Measurements from ENCODE around the gene ALK.

The ALK gene

DNA sequence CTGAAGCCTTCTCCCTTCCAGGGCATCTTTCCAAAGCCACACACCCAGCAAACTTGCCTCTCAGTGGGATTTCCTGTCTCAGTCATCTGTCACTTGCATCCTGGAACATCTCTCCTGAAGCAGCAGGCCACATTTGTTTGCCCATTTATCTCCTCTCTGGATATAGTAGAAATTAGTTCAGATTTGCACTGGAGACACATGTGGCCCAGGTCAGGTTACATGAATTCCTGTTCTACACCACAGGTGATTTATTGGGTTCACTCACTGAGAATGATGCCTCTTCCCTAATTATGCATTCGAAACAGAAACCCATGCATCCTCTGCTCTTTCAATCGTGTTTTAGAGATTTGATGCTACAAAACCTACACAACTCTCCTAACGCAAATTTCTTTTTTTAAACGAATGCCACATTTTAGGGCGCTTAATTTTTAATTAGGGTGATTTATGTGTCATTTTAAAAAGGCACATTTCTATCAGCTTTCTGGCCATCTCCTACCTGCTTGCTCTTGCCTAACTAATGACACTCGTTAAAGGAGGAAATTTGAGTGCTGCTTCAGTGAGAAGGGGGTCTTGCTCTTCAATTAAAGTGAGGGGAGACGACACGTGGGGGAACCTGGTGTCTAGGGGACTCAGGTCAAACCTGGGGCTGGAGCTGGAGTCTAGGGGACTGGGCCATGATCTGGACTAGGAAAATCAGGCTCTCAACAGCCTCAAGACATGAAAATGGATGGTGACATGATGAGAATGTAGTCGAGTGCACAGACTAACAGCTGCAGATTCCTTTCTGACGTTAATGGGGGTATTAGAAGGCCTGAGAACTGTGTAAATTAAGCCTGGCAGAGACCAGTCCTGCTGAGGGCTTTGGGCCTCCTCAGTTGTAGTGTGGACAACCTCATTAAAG lies 584.8 kb downstream of the ALK start:
- no peak for TF ChIP-seq ZFX (IDR thresholded peaks at IDR 0.05)
- TF ChIP-seq, protein P1, sequence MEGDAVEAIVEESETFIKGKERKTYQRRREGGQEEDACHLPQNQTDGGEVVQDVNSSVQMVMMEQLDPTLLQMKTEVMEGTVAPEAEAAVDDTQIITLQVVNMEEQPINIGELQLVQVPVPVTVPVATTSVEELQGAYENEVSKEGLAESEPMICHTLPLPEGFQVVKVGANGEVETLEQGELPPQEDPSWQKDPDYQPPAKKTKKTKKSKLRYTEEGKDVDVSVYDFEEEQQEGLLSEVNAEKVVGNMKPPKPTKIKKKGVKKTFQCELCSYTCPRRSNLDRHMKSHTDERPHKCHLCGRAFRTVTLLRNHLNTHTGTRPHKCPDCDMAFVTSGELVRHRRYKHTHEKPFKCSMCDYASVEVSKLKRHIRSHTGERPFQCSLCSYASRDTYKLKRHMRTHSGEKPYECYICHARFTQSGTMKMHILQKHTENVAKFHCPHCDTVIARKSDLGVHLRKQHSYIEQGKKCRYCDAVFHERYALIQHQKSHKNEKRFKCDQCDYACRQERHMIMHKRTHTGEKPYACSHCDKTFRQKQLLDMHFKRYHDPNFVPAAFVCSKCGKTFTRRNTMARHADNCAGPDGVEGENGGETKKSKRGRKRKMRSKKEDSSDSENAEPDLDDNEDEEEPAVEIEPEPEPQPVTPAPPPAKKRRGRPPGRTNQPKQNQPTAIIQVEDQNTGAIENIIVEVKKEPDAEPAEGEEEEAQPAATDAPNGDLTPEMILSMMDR (conservative IDR thresholded peaks at IDR 0.05), result no peak
- H3K27ac ChIP-seq, result no peak overlapping the region

DNA sequence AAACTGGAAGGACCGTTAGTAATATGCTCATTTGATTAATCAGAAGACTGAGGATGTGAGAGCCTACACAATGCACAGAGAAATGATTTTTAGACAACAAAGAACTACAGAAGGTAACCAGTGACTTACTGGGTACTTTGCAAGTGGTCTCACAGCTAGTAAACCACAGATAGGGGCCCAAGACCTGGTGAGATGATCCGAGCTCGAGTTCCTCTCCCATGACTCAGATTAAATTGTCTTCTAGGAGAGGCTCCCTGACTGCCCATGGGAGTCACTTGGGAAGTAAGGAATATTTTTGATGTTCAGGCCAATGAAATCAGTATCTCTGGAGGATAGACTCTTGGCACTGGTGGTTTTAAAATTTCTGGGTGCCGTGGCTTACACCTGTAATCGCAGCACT lies 586.0 kb downstream of the ALK start:
- TF ChIP-seq ZFX (IDR thresholded peaks at IDR 0.05), result no peak
- TF ChIP-seq, protein P1 (conservative IDR thresholded peaks at IDR 0.05), result no peak
- no peak overlapping the region for H3K27ac ChIP-seq

DNA sequence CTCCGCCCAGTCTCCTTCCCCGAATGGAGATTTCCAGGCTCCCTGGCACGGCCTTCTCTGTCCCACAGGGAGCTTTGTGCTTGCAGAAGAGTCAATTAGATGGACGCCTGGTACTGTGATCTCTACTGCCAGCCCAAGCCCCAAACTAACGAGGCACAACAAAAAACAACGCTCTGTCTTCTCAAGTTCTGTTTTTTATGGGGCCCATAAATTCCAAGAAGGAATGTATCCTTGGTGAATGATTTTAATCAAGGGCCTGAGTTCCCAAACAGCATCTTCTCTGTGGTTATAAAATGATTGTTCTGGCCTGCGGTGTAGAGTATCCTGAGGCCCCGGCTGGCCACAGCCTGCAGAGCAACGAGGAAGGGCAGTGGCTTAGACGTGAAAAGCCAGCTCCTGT lies 586.7 kb downstream of the ALK start:
- TF ChIP-seq ZFX (IDR thresholded peaks at IDR 0.05), result no peak
- TF ChIP-seq, protein P1 (conservative IDR thresholded peaks at IDR 0.05), result no peak

DNA sequence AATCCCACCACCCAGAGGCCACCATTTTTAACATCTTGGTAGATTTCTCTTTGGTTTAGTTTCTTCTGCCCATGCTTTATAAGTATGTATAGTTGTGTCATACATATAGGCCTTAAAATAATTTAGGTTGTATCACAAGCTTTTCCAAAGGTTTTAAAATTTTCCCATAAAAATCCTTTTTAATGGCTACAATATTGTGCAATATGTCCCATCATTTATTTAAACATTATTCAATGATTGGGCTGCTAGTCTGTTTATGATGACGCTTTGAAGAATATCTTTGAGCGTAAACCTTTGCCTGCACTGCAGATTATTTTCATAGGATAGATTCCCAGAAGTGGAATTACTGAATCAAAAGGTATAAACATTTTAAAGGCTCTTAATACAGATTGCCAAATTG lies 588.8 kb downstream of the ALK start:
- no peak for TF ChIP-seq ZFX (IDR thresholded peaks at IDR 0.05)
- H3K27ac ChIP-seq, result no peak overlapping the region

More for the DNA sequence above, 586.7 kb downstream of the ALK start:
- H3K27ac ChIP-seq, result no peak overlapping the region

DNA sequence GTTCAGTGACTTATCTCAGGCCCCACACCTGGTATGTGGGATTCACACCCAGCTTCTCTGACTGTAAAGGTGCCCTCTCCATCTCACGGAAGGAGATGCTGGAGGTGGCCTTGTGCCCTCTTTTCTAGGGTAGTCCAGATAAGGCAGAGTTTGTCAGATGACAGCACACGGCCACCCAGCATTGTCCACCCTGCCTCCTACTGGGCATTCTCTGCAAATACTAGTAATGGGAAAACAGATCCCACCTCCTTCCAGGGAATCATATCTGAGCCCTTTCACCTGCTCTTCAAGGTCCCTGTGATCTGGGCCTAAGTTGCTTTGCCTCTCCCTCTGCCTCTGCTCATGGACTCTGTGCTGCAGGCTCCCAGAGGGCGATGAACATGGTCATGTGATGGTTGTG lies 591.5 kb downstream of the ALK start:
- no peak overlapping the region for H3K27ac ChIP-seq
- TF ChIP-seq ZFX (IDR thresholded peaks at IDR 0.05), result no peak
- TF ChIP-seq, protein P1 (conservative IDR thresholded peaks at IDR 0.05), result no peak; the same call in 1 of the 2 replicates

DNA sequence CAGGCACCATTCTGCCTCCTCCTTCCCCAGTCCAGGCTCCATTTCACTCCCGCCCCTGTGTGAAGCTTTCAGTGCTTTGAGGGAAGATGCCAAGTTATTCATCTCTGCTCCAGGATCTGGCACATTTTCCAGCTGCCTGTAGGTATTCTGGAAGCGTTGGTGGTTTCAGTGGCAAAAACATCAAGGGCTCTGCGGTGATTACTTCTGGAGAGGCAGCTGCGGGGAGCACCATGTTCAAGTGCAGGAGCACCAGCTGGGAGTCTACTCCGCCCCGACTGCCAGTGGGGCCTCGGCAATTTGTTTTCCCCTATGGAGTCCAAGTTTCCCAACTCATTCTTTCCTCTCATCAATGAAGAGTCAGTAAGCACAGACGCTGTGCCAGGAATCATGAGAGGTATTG lies 594.5 kb downstream of the ALK start:
- TF ChIP-seq, protein P1 (conservative IDR thresholded peaks at IDR 0.05), result no peak
- TF ChIP-seq ZFX (IDR thresholded peaks at IDR 0.05), result no peak
- H3K27ac ChIP-seq, result no peak overlapping the region

DNA sequence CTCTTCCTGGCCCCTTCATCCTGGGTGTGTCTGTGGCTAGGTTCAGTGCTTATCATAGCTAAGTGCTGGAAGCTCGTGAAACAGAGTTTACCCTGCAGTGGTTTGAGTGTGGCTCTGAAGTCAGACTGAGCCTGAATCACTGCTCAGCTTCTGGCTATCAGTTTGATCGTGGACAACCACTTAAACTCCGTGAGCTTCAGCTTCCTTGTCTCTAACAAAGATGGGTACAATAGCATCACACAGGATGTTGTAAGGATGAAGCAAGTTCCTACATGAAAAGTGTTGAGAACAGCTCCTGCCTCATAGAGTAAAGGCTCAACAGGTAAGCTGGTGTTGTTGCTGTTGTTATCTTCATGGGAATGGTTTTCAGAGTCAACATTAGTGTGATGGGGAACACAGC lies 595.8 kb downstream of the ALK start:
- no peak overlapping the region for H3K27ac ChIP-seq
- TF ChIP-seq, protein P1 (conservative IDR thresholded peaks at IDR 0.05), result no peak
- no peak for TF ChIP-seq ZFX (IDR thresholded peaks at IDR 0.05)

DNA sequence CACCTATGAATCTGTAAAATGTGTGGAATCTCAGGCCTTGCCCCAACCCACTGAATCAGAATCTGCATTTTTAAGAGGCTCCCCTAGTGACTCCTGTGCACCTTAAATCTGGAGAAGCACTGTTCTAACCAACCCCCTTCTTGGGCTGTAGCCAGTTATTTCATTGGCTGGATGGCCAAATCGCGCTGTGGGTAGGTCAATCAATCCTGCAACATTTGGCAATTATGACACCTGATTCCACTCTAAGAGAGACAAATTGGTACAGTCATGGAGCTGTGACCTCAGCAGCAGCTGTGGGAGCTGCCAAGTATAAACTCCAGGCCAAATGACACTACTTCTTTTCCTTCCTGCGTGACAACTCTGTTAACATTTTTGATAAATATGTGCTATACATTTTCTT lies 597.4 kb downstream of the ALK start:
- H3K27ac ChIP-seq, result no peak overlapping the region
- no peak for TF ChIP-seq ZFX (IDR thresholded peaks at IDR 0.05)
- TF ChIP-seq, protein P1 (conservative IDR thresholded peaks at IDR 0.05), result no peak
